ENCODE results near the gene MIS18A. TPM values are rescaled to one million over a fixed set of nuclear protein-coding genes. Genes with fewer than 3 reads are reported as not detected.

Gene MIS18A
- total and polyA plus RNA-seq, 2 experiments from 2014 or later, result 46.1 to 133 TPM

- H3F3A ChIP-seq (replicated peaks; ENCODE audit: low read depth), result no peaks in the 10 kb centered on the region
- peaks cover 7% of the 10 kb centered on the region; the same call in 2 of the 3 replicates for H3K9me3 Mint-ChIP-seq
- no peak overlapping the region for H3K27ac Mint-ChIP-seq
- 0 out of 2 replicates have a peak, but pooled peaks cover 4% of the 10 kb centered on the region for H3K9me2 ChIP-seq (ENCODE audit: insufficient read depth)
- no peaks in the 10 kb centered on the region for H3K27me3 Mint-ChIP-seq (ENCODE audit: insufficient read depth, low read depth, poor library complexity)
- H4K20me1 ChIP-seq (replicated peaks; ENCODE audit: insufficient read depth), result no peaks in the 10 kb centered on the region
- H3K27me3 ChIP-seq (ENCODE audit: insufficient read depth), result no peaks in the 10 kb centered on the region
- TF ChIP-seq ZNF114 (CRISPR knock-in tag; IDR thresholded peaks at IDR 0.05) (no peak), POLR2AphosphoS5 (IDR thresholded peaks at IDR 0.05; ENCODE audit: low read depth) (no peak), CREB1 (CRISPR knock-in tag; IDR thresholded peaks at IDR 0.05; ENCODE audit: low read depth) (no peak), ETS1 (IDR thresholded peaks at IDR 0.05) (no peak), EZH2phosphoT487 (IDR thresholded peaks at IDR 0.05; ENCODE audit: unreplicated experiment) (no peak), JUNB (IDR thresholded peaks at IDR 0.05; ENCODE audit: unreplicated experiment) (no peak), EZH2 (IDR thresholded peaks at IDR 0.05; ENCODE audit: low read depth, unreplicated experiment) (no peak), ZNF331 (CRISPR knock-in tag; IDR thresholded peaks at IDR 0.05; ENCODE audit: low read depth) (no peak), STAT1 (IDR thresholded peaks at IDR 0.05; ENCODE audit: unreplicated experiment) (no peak), REST (IDR thresholded peaks at IDR 0.05; ENCODE audit: unreplicated experiment) (no peak), NANOG (IDR thresholded peaks at IDR 0.05; ENCODE audit: borderline replicate concordance) (no peak)
- TF ChIP-seq, protein P1, sequence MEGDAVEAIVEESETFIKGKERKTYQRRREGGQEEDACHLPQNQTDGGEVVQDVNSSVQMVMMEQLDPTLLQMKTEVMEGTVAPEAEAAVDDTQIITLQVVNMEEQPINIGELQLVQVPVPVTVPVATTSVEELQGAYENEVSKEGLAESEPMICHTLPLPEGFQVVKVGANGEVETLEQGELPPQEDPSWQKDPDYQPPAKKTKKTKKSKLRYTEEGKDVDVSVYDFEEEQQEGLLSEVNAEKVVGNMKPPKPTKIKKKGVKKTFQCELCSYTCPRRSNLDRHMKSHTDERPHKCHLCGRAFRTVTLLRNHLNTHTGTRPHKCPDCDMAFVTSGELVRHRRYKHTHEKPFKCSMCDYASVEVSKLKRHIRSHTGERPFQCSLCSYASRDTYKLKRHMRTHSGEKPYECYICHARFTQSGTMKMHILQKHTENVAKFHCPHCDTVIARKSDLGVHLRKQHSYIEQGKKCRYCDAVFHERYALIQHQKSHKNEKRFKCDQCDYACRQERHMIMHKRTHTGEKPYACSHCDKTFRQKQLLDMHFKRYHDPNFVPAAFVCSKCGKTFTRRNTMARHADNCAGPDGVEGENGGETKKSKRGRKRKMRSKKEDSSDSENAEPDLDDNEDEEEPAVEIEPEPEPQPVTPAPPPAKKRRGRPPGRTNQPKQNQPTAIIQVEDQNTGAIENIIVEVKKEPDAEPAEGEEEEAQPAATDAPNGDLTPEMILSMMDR (conservative IDR thresholded peaks at IDR 0.05; ENCODE audit: low read depth in 2 of 2), result no peak
- TF ChIP-seq, protein P2, sequence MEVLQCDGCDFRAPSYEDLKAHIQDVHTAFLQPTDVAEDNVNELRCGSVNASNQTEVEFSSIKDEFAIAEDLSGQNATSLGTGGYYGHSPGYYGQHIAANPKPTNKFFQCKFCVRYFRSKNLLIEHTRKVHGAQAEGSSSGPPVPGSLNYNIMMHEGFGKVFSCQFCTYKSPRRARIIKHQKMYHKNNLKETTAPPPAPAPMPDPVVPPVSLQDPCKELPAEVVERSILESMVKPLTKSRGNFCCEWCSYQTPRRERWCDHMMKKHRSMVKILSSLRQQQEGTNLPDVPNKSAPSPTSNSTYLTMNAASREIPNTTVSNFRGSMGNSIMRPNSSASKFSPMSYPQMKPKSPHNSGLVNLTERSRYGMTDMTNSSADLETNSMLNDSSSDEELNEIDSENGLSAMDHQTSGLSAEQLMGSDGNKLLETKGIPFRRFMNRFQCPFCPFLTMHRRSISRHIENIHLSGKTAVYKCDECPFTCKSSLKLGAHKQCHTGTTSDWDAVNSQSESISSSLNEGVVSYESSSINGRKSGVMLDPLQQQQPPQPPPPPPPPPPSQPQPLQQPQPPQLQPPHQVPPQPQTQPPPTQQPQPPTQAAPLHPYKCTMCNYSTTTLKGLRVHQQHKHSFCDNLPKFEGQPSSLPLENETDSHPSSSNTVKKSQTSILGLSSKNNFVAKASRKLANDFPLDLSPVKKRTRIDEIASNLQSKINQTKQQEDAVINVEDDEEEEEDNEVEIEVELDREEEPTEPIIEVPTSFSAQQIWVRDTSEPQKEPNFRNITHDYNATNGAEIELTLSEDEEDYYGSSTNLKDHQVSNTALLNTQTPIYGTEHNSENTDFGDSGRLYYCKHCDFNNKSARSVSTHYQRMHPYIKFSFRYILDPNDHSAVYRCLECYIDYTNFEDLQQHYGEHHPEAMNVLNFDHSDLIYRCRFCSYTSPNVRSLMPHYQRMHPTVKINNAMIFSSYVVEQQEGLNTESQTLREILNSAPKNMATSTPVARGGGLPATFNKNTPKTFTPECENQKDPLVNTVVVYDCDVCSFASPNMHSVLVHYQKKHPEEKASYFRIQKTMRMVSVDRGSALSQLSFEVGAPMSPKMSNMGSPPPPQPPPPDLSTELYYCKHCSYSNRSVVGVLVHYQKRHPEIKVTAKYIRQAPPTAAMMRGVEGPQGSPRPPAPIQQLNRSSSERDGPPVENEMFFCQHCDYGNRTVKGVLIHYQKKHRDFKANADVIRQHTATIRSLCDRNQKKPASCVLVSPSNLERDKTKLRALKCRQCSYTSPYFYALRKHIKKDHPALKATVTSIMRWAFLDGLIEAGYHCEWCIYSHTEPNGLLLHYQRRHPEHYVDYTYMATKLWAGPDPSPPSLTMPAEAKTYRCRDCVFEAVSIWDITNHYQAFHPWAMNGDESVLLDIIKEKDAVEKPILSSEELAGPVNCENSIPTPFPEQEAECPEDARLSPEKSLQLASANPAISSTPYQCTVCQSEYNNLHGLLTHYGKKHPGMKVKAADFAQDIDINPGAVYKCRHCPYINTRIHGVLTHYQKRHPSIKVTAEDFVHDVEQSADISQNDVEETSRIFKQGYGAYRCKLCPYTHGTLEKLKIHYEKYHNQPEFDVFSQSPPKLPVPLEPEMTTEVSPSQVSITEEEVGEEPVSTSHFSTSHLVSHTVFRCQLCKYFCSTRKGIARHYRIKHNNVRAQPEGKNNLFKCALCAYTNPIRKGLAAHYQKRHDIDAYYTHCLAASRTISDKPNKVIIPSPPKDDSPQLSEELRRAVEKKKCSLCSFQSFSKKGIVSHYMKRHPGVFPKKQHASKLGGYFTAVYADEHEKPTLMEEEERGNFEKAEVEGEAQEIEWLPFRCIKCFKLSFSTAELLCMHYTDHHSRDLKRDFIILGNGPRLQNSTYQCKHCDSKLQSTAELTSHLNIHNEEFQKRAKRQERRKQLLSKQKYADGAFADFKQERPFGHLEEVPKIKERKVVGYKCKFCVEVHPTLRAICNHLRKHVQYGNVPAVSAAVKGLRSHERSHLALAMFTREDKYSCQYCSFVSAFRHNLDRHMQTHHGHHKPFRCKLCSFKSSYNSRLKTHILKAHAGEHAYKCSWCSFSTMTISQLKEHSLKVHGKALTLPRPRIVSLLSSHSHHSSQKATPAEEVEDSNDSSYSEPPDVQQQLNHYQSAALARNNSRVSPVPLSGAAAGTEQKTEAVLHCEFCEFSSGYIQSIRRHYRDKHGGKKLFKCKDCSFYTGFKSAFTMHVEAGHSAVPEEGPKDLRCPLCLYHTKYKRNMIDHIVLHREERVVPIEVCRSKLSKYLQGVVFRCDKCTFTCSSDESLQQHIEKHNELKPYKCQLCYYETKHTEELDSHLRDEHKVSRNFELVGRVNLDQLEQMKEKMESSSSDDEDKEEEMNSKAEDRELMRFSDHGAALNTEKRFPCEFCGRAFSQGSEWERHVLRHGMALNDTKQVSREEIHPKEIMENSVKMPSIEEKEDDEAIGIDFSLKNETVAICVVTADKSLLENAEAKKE (CRISPR knock-in tag; IDR thresholded peaks at IDR 0.05), result no peak
- no peak overlapping the region for H3K4me3 ChIP-seq
- H3K4me2 ChIP-seq, result no peak overlapping the region
- ATAC-seq (no peak), DNase-seq (ENCODE audit: low spot score) (no peak)
- no peaks in the 10 kb centered on the region for H3K4me1 ChIP-seq (ENCODE audit: insufficient read depth)
- H3K4me3 Mint-ChIP-seq, result no peak overlapping the region
- no peak overlapping the region for H2AFZ ChIP-seq
- H3K27ac ChIP-seq (ENCODE audit: low read depth), result no peak overlapping the region
- H3K79me2 ChIP-seq (replicated peaks; ENCODE audit: insufficient read depth), result no peaks in the 10 kb centered on the region
- no peaks in the 10 kb centered on the region for H3K36me3 ChIP-seq (ENCODE audit: insufficient read depth)
- peaks cover 15% of the 10 kb centered on the region for H3K4me1 Mint-ChIP-seq
- H3K36me3 Mint-ChIP-seq (ENCODE audit: low read depth), result no peaks in the 10 kb centered on the region; the same call in 2 of the 3 replicates
Observed at GRCh38 chr21:32237021-32237420, 41.8 kb downstream of the MIS18A start.
